Uterus (tissue), 4 donors: Measurements from ENCODE around the gene UTP14C. TPM values are rescaled to one million over a fixed set of nuclear protein-coding genes. Genes with fewer than 3 reads are reported as not detected.

ENCODE experiments used
- DNase-seq, 2 donors: peaks; one replicate each; pipeline ENCODE4 v3.0.0-alpha.2; 2019 to 2020
- H3K27ac ChIP-seq, 2 donors: fragments of 200-600 bp; sonication (generic); 1 replicate in 1 of 2; 2 replicates in 1 of 2; pipeline ENCODE4 v1.5.1; 2016 to 2018
- H3K27me3 ChIP-seq, 2 donors: fragments of 200-600 bp; sonication (generic); one replicate each; pipeline ENCODE4 v1.5.1; 2018 to 2019; ENCODE audit warnings: control low read depth in 1 of 2
- H3K36me3 ChIP-seq, 2 donors: fragments of 200-600 bp; sonication (generic); one replicate each; pipeline ENCODE4 v1.5.1; 2019; ENCODE audit warnings: control low read depth in 1 of 2
- H3K4me1 ChIP-seq, 2 donors: fragments of 200-600 bp; sonication (generic); one replicate each; pipeline ENCODE4 v1.5.1; 2018 to 2019; ENCODE audit warnings: control low read depth in 1 of 2
- H3K4me3 ChIP-seq, 2 donors: fragments of 200-600 bp; sonication (generic); 1 replicate in 1 of 2; 2 replicates in 1 of 2; pipeline ENCODE4 v1.5.1; 2018 to 2019; ENCODE audit warnings: mild to moderate bottlenecking in 1 of 2
- H3K9me3 ChIP-seq, 2 donors: fragments of 200-600 bp; sonication (generic); one replicate each; pipeline ENCODE4 v1.5.1; 2019; ENCODE audit warnings: control low read depth in 1 of 2
- CTCF ChIP-seq, 4 experiments: fragments of 200-600 bp in 2 of 4; fragments of 450-650 bp in 2 of 4; sonication (generic) in 2 of 4; IDR thresholded peaks; one replicate each; pipeline ENCODE4 v1.5.1; 2016 to 2019; ENCODE audit warnings: antibody characterized with exemption in 4 of 4, mild to moderate bottlenecking in 2 of 4, moderate library complexity in 1 of 4
- POLR2A ChIP-seq, 2 donors: fragments of 450-650 bp; IDR thresholded peaks; one replicate each; pipeline ENCODE4 v1.6.1; 2016; ENCODE audit warnings: antibody characterized with exemption in 2 of 2, mild to moderate bottlenecking in 1 of 2, moderate library complexity in 1 of 2
- intact Hi-C: fragments of 100-400 bp; cut with DNase I; formaldehyde crosslinking; loops from one replicate; pipeline ENCODE4 v1.15.1; 2023; ENCODE audit warnings: low total_unique reads
- total RNA-seq, 4 donors: library from RNA; depleted of rRNA in 3 of 4; stranded (reverse); fragments of >200 nt in 3 of 4; gene quantifications; one replicate each; pipeline versions ENCODE4 v1.1.0 to v1.2.4, GENCODE V29; 2014 to 2023
- donor health status: DM: yes; HTN: yes; CAD: no.

UTP14C gene
- total RNA-seq, 4 donors from 2014 or later = 9.4 to 40.3 (median 16.3) TPM

GRCh38 chr13:51995677-51996551, 28.6 kb upstream of the UTP14C start:
- TF ChIP-seq POLR2A (IDR thresholded peaks at IDR 0.05) = no peak
- TF ChIP-seq CTCF (IDR thresholded peaks at IDR 0.05) = no peak
- Histone ChIP-seq H3K4me1 (no peaks in the 10 kb centered on the region), H3K4me3 (no peak overlapping the region), H3K27ac (no peak overlapping the region), H3K27me3 (no peaks in the 10 kb centered on the region), H3K9me3 (no peaks in the 10 kb centered on the region), H3K36me3 (no peaks in the 10 kb centered on the region)
- intact Hi-C loops = no loop called here
- DNase-seq = no peak

- Histone ChIP-seq H3K4me1 (no peaks in the 10 kb centered on the region), H3K9me3 (no peaks in the 10 kb centered on the region), H3K4me3 (no peak overlapping the region), H3K27ac (no peak overlapping the region), H3K27me3 (no peaks in the 10 kb centered on the region), H3K36me3 (no peaks in the 10 kb centered on the region)
- intact Hi-C loops = no loop called here
- no peak for DNase-seq
- TF ChIP-seq CTCF (IDR thresholded peaks at IDR 0.05) (no peak), POLR2A (IDR thresholded peaks at IDR 0.05) (no peak)
These were observed 27.9 kb upstream of the UTP14C start for GRCh38 chr13:51996641-51997040.

GRCh38 chr13:51997186-51997585, 27.3 kb upstream of the UTP14C start:
- no peak for TF ChIP-seq CTCF (IDR thresholded peaks at IDR 0.05)
- no peak for TF ChIP-seq POLR2A (IDR thresholded peaks at IDR 0.05)
- Histone ChIP-seq H3K36me3 (no peaks in the 10 kb centered on the region), H3K4me1 (no peaks in the 10 kb centered on the region), H3K27ac (no peak overlapping the region), H3K4me3 (no peak overlapping the region), H3K9me3 (no peaks in the 10 kb centered on the region), H3K27me3 (no peaks in the 10 kb centered on the region)
- intact Hi-C loops = no loop called here
- no peak for DNase-seq

GRCh38 chr13:51997641-51998330, 26.7 kb upstream of the UTP14C start:
- intact Hi-C loops = no loop called here
- Histone ChIP-seq H3K36me3 (no peaks in the 10 kb centered on the region), H3K9me3 (no peaks in the 10 kb centered on the region), H3K4me1 (no peaks in the 10 kb centered on the region), H3K27me3 (no peaks in the 10 kb centered on the region), H3K27ac (no peak overlapping the region), H3K4me3 (no peak overlapping the region)
- TF ChIP-seq CTCF (IDR thresholded peaks at IDR 0.05) (no peak), POLR2A (IDR thresholded peaks at IDR 0.05) (no peak)
- no peak for DNase-seq
